ENCODE results near the gene DTNBP1.
A peak's percentile ranks its signal among the peaks of the same experiment; 100 is the strongest.

The DTNBP1 gene

DNA sequence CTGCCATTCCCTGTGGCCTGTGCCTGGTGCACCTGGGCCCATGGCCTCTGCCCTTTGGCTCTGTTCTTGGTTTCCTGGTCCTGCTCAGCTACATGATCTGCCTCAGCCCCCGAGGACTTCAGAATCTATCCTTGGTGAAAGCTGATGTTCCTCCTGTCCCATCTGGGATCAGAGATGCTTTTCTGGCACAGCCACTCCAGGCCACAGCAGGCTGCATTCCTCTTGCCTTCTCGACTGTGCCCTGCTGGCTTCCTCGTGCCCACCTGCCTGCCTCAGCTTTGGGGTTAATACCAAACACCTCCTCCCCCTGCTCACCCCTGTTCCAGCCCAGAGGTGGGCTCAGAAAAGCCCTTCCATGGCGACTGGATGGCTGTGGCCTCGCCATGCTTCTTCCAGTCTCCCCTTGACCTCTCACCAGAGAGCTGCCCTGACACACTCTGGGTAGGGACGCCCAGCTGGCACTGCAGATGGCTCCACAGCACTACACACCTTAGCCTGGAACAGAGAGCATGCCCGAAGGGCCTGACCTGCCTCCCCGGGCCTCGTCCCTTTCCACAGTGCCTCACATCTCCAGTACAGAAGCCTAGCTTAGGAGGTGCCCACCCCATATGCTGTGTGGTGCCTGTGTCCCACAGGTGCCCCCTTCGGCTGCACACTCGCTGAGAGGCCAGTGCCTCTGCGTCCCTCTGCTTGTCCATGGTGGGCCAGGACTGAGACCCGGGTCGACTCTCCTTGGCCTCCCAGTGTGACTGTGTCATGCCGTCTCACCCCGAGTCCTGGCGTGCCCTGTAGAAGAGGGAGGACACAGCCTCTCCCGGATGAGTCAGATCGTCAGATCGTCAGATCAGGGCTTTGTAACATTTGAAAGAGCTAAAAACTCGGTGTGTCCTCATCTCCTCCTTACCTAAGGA, 148.8 kb downstream of the DTNBP1 start:
- no peak overlapping the region for H3K4me3 ChIP-seq (ENCODE audit: low read length)
- H3K9ac ChIP-seq (ENCODE audit: low read length) = no peak overlapping the region
- peaks cover 10% of the 10 kb centered on the region for H3K79me2 ChIP-seq (ENCODE audit: low read length)
- no peak for TF ChIP-seq EZH2phosphoT487 (IDR thresholded peaks at IDR 0.05; ENCODE audit: low read length)
- no peak for TF ChIP-seq CTCF (IDR thresholded peaks at IDR 0.05; ENCODE audit: low read length)
- TF ChIP-seq EZH2 (optimal IDR thresholded peaks at IDR 0.05; ENCODE audit: low read depth, low read length) = no peak
- peaks cover 16% of the 10 kb centered on the region for H3K4me1 ChIP-seq (ENCODE audit: low read length)
- H3K27ac ChIP-seq (ENCODE audit: low read length) = peak overlapping the region; percentile 62; the same call in 1 of the 2 replicates
- H3K36me3 ChIP-seq (replicated peaks; ENCODE audit: insufficient read depth, low read length) = no peaks in the 10 kb centered on the region; the same call in 1 of the 2 replicates
- DNase-seq = no peak
- peaks cover 7% of the 10 kb centered on the region; the same call in 1 of the 2 replicates for H3F3A ChIP-seq (ENCODE audit: insufficient read depth, low read length)
- no peaks in the 10 kb centered on the region for H3K9me3 ChIP-seq (replicated peaks; ENCODE audit: insufficient read depth, low read length)
- H3K27me3 ChIP-seq (replicated peaks; ENCODE audit: insufficient read depth, low read length) = no peaks in the 10 kb centered on the region
- no peak overlapping the region for H2AFZ ChIP-seq (ENCODE audit: low read length)
- H4K20me1 ChIP-seq (ENCODE audit: insufficient read depth, low read length) = no peaks in the 10 kb centered on the region
- no peak overlapping the region for H3K4me2 ChIP-seq (ENCODE audit: low read depth, low read length)
- no peaks in the 10 kb centered on the region for H3K9me2 ChIP-seq (replicated peaks; ENCODE audit: insufficient read depth, low read length)

DNA sequence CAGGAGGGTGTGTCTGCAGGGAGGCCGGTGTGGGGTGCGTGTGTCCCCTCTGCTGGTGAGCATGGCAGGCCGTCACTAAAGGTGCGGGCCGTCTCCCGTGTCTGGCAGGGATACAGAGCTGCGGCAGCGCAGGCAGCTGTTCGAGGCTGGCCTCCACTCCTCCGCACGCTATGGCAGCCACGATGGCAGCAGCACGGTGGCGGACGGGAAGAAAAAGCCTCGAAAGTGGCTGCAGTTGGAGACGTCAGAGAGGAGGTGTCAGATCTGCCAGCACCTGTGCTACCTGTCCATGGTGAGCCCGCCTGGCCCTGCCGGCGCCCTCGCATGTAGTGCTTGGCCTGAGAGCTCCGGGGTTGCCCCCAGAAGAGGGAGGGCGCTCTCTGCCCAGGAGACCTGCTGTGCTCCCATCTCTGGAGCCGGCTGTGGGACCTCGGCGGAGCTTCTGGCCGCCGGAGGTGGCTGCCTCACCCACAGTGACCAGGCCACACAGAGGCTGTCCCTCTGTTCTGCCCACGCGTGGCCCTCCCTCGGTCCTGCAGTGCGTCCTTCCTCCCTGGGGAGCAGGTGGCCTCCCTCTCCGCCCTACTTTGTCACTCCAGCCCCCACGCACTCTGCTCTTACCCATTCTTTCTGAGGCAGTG, 149.6 kb downstream of the DTNBP1 start:
- Histone ChIP-seq H3K27me3 (replicated peaks; ENCODE audit: insufficient read depth, low read length) (no peaks in the 10 kb centered on the region), H3K9me3 (replicated peaks; ENCODE audit: insufficient read depth, low read length) (no peaks in the 10 kb centered on the region), H3F3A (ENCODE audit: insufficient read depth, low read length) (peaks cover 7% of the 10 kb centered on the region; the same call in 1 of the 2 replicates), H3K4me1 (ENCODE audit: low read length) (peaks cover 16% of the 10 kb centered on the region), H3K9ac (ENCODE audit: low read length) (no peak overlapping the region), H3K27ac (ENCODE audit: low read length) (no peak overlapping the region), H3K36me3 (replicated peaks; ENCODE audit: insufficient read depth, low read length) (no peaks in the 10 kb centered on the region; the same call in 1 of the 2 replicates), H3K9me2 (replicated peaks; ENCODE audit: insufficient read depth, low read length) (no peaks in the 10 kb centered on the region), H2AFZ (ENCODE audit: low read length) (no peak overlapping the region), H3K79me2 (ENCODE audit: low read length) (peaks cover 12% of the 10 kb centered on the region), H3K4me2 (ENCODE audit: low read depth, low read length) (no peak overlapping the region), H4K20me1 (ENCODE audit: insufficient read depth, low read length) (no peaks in the 10 kb centered on the region), H3K4me3 (ENCODE audit: low read length) (no peak overlapping the region)
- no peak for DNase-seq
- TF ChIP-seq EZH2phosphoT487 (IDR thresholded peaks at IDR 0.05; ENCODE audit: low read length) (no peak), EZH2 (optimal IDR thresholded peaks at IDR 0.05; ENCODE audit: low read depth, low read length) (no peak), CTCF (IDR thresholded peaks at IDR 0.05; ENCODE audit: low read length) (no peak)

DNA sequence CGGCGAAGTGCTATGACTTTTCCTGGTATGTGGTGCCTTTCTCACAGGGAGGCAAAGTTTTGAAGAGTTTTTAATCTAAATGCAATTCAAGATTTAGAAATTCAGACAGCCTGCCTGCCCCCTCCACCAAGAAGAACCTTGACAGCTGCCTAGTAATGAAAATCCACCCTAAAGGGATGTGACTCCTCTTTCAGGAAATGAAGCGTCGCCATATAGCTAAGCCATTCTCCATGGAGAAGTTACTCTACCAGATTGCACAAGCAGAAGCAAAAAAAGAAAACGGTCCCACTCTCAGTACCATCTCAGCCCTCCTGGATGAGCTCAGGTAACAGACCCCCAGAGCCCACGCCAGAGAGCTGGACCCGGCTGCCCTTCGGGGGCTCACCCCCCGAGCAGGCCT, 150.1 kb downstream of the DTNBP1 start:
- H3K27ac ChIP-seq (ENCODE audit: low read length) = no peak overlapping the region
- no peaks in the 10 kb centered on the region for H4K20me1 ChIP-seq (ENCODE audit: insufficient read depth, low read length)
- H3K9me2 ChIP-seq (replicated peaks; ENCODE audit: insufficient read depth, low read length) = no peaks in the 10 kb centered on the region
- no peaks in the 10 kb centered on the region; the same call in 1 of the 2 replicates for H3K36me3 ChIP-seq (replicated peaks; ENCODE audit: insufficient read depth, low read length)
- H3K9me3 ChIP-seq (replicated peaks; ENCODE audit: insufficient read depth, low read length) = no peaks in the 10 kb centered on the region
- H3K27me3 ChIP-seq (replicated peaks; ENCODE audit: insufficient read depth, low read length) = no peaks in the 10 kb centered on the region
- no peak overlapping the region for H3K4me3 ChIP-seq (ENCODE audit: low read length)
- H3K9ac ChIP-seq (ENCODE audit: low read length) = no peak overlapping the region
- H3K79me2 ChIP-seq (ENCODE audit: low read length) = peaks cover 12% of the 10 kb centered on the region
- TF ChIP-seq EZH2 (optimal IDR thresholded peaks at IDR 0.05; ENCODE audit: low read depth, low read length) (no peak), EZH2phosphoT487 (IDR thresholded peaks at IDR 0.05; ENCODE audit: low read length) (no peak), CTCF (IDR thresholded peaks at IDR 0.05; ENCODE audit: low read length) (no peak)
- H3K4me2 ChIP-seq (ENCODE audit: low read depth, low read length) = no peak overlapping the region
- no peak for DNase-seq
- peaks cover 16% of the 10 kb centered on the region for H3K4me1 ChIP-seq (ENCODE audit: low read length)
- no peak overlapping the region for H2AFZ ChIP-seq (ENCODE audit: low read length)
- peaks cover 7% of the 10 kb centered on the region; the same call in 1 of the 2 replicates for H3F3A ChIP-seq (ENCODE audit: insufficient read depth, low read length)
